Activated naive CD4-positive, alpha-beta T cell treated with anti-CD3 and anti-CD28 coated beads, Interleukin-2, amount 10 ng/mL, durations not matched to agents 7 days and 5 days (primary cell): ENCODE data around the gene CTIF.

Source experiments
- CTCF ChIA-PET: fragments of 350-600 bp; sonication (Branson Sonifier 250); formaldehyde crosslinking; loops from one replicate; lab custom pipeline; 2021; ENCODE audit warnings: antibody characterized with exemption; lab: Charles Lee
- DNase-seq: peaks from one replicate; pipeline ENCODE4 v3.0.0-alpha.2; 2020
- H3K27ac Mint-ChIP-seq: one replicate; pipeline ENCODE4 v1.8.0; 2021; ENCODE audit warnings: mild to moderate bottlenecking, moderate library complexity, mixed read lengths
- H3K27me3 Mint-ChIP-seq: one replicate; pipeline ENCODE4 v1.8.0; 2021; ENCODE audit warnings: mild to moderate bottlenecking, mixed read lengths
- H3K36me3 Mint-ChIP-seq: one replicate; pipeline ENCODE4 v1.8.0; 2021; ENCODE audit warnings: mixed read lengths
- H3K4me1 Mint-ChIP-seq: one replicate; pipeline ENCODE4 v1.8.0; 2021; ENCODE audit warnings: mixed read lengths
- H3K4me3 Mint-ChIP-seq: one replicate; pipeline ENCODE4 v1.8.0; 2021; ENCODE audit warnings: mild to moderate bottlenecking, moderate library complexity, mixed read lengths
- H3K9me3 Mint-ChIP-seq: one replicate; pipeline ENCODE4 v1.8.0; 2021; ENCODE audit warnings: mixed read lengths

Gene CTIF

DNA sequence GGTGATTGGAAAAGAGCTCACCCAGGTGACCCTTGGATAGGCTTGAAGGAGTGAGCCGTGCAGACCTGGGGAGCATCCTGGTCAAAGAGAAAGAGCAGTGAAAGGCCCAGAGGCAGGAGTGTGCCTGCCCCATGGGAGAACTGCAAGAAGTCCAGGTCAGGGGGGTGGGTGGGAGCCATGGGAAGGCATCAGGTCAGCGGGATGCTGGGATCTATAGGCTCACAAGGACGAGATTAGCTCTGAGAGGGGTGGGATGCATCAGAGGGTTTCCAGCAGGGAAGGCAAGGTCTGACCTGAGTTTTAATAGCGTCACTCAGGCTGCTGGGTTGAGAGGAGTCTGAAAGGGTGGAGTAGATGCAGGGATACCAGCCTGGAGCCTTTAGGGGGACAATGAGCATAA lies 253.3 kb downstream of the CTIF start:
- Mint-ChIP-seq H3K27ac (no peak overlapping the region), H3K4me3 (no peak overlapping the region), H3K4me1 (peaks cover 9% of the 10 kb centered on the region), H3K27me3 (peaks cover 50% of the 10 kb centered on the region), H3K9me3 (peaks cover 5% of the 10 kb centered on the region), H3K36me3 (peaks cover 1% of the 10 kb centered on the region)
- no peak for DNase-seq
- CTCF ChIA-PET: interaction anchor here (1.2 kb wide), 1 partner anchor 15 kb away, joined by 3 read pairs; no protein-coding TSS in a partner anchor

DNA sequence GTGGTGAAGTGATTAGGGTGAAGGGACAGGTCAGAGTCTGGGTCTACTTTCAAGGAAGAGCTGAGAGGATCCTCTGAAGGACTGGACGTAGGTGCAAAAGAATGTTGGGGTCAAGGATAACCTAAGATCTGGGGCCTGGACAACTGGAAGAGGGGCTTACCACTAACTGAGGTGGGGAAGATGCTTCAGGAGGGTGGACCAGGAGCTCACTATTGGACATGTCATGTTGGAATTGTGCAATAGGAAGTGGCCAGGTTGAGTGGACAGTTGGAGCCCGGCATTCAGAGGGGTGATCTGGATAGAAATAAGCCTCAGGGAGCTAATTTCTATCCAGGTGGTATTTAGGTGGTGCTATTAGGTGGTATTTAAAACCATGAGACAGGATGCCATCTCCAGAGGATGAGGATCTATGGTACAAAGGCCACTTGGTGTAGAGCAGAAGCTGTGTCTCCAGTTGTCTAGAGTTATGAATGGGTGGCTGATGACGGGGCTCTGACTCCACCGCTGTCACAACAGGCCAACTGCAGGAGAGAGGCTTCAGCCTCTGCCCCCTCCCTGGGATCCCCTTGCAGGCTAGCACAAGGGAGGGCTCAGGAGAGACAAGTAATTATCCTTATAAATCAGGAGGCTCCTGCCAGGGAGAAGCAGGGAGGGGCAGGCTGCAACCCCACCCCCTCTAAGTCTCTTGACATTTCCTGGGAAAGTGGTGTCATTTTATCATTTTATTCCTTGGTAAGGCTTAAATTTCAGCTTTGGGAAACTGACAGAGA lies 254.0 kb downstream of the CTIF start:
- no peak overlapping the region for H3K27ac Mint-ChIP-seq

DNA sequence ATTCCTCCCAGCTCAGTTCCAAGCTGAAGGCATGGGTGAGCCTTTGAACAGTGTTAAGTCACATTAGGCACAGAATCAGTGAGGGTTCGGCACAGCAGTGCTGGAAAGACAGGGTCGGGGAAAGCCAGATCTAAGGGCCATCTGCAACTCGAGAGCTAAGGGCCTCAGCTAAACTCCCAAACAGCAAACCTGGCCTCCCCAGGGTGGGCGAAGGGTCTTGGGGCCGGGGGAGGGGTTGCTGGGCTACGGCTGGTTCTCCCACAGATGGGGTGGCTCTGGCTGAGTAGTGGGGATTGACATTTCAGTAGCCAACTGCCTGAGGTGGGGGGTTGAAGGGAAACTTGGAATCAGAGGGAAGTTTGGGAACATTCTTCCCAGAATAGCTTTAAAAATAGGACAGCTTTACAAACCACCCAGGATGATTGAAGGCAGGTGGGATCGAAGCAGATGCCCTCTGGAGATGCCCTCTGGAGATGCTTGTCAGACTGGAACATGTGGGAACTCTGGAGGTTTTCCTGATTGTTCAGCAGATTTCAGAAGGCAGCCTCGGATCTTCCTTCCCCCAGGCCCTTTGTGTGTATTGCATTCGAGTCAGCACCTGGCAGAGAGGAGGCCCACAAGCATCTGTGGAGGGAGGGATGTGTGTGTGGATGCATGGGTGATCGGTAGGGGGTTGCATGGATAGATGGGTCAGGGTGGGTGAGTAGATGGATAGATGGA lies 255.6 kb downstream of the CTIF start:
- peaks cover 1% of the 10 kb centered on the region for H3K36me3 Mint-ChIP-seq

More for the DNA sequence above, 254.0 kb downstream of the CTIF start:
- Mint-ChIP-seq H3K27me3 (peaks cover 56% of the 10 kb centered on the region), H3K4me1 (peaks cover 9% of the 10 kb centered on the region), H3K36me3 (peaks cover 1% of the 10 kb centered on the region), H3K4me3 (no peak overlapping the region), H3K9me3 (peaks cover 5% of the 10 kb centered on the region)
- CTCF ChIA-PET: interaction anchor here (1.1 to 1.2 kb wide), 2 partner anchors 10 to 16 kb away, joined by 3 read pairs; no protein-coding TSS in a partner anchor
- DNase-seq: no peak

DNA sequence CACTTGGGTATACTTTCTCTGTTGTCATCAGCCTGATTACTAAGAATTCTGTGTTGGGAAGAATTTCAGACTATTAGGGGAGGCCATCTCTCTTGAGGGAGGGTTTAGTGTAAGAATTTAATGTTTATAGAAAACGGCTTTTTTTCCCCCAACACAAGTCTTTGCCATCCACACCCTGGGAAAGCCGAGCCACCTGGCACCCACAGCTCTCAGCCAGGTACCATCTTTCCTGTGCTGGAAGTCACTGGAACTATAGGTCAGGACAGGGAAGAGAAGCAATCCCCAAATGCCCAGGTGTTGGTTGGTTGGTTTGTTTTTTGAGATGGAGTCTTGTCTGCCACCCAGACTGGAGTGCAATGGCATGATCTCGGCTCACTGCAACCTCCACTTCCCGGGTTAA lies 256.9 kb downstream of the CTIF start:
- H3K27me3 Mint-ChIP-seq: peaks cover 56% of the 10 kb centered on the region
- peaks cover 4% of the 10 kb centered on the region for H3K9me3 Mint-ChIP-seq
- H3K4me3 Mint-ChIP-seq: no peak overlapping the region
- peaks cover 1% of the 10 kb centered on the region for H3K36me3 Mint-ChIP-seq
- H3K27ac Mint-ChIP-seq: no peak overlapping the region
- peaks cover 9% of the 10 kb centered on the region for H3K4me1 Mint-ChIP-seq
- CTCF ChIA-PET: no interaction called here
- DNase-seq: no peak

More for the DNA sequence above, 255.6 kb downstream of the CTIF start:
- Mint-ChIP-seq H3K4me1 (peaks cover 9% of the 10 kb centered on the region), H3K27ac (no peak overlapping the region), H3K27me3 (peaks cover 60% of the 10 kb centered on the region), H3K9me3 (peaks cover 5% of the 10 kb centered on the region), H3K4me3 (no peak overlapping the region)
- CTCF ChIA-PET: interaction anchor here (0.7 kb wide), 1 partner anchor 18 kb away, joined by 3 read pairs; no protein-coding TSS in a partner anchor
- no peak for DNase-seq

DNA sequence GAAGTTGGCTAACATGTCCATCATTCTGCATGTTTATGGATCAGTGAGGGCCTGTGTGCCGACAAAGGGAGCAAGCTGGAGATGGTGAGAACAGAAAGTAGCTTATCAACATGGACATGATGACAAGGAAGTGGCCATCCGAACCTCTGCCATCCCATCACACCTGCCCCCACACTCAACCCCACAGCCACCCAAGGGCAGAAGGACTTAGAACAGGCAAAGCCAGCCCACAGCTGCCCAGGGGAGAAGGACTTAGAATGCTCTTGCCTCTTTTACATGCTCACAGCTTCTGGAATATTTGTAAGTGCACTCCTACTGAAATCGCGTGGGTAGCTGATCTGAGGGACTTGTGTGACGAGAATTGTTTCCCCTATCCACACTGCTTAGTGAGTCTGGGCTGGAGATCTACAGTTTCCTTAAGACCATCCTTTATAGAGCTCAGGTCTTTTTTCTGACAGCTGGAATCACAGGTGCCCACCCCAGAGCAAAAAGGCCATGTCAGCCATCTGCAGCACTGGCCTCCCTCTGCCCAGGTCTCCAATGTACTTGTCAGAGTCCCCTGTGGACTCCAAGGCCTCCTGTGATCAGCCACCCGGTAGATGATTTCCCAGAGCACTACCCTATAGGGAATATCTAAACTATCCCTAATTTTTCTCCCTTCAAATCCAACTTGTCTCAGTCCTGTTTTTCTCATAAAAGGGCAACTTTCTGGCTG lies 257.8 kb downstream of the CTIF start:
- CTCF ChIA-PET: no interaction called here
- Mint-ChIP-seq H3K27ac (no peak overlapping the region), H3K4me3 (no peak overlapping the region), H3K4me1 (peaks cover 2% of the 10 kb centered on the region), H3K36me3 (peaks cover 1% of the 10 kb centered on the region), H3K27me3 (peaks cover 53% of the 10 kb centered on the region), H3K9me3 (peaks cover 3% of the 10 kb centered on the region)
- peak; percentile 5 for DNase-seq

DNA sequence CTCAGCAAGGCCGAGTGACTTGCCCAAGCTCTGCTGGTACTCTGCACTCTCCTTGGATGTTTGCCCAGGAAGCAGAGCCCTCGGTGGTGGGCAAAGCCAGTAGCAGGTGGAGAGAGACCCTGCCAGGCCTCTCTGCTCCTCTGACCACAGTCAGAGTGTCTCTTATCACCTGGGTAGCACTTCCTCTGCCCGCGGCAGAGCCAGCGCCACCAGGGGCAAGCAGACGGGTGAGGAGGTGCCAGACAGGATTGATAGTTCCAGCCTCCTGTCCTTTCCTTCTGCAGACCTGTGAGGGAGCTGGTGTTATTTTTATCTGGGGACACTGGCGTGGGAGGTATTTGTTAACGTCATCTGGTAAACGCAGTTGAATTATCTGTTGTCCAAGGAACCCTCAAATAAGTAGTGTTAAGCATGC lies 259.0 kb downstream of the CTIF start:
- H3K9me3 Mint-ChIP-seq: no peaks in the 10 kb centered on the region
- CTCF ChIA-PET: no interaction called here
- H3K36me3 Mint-ChIP-seq: peaks cover 1% of the 10 kb centered on the region
- H3K27me3 Mint-ChIP-seq: peaks cover 49% of the 10 kb centered on the region
- no peak overlapping the region for H3K4me3 Mint-ChIP-seq
- H3K4me1 Mint-ChIP-seq: peaks cover 5% of the 10 kb centered on the region
- peak; percentile 10 for DNase-seq
- no peak overlapping the region for H3K27ac Mint-ChIP-seq

DNA sequence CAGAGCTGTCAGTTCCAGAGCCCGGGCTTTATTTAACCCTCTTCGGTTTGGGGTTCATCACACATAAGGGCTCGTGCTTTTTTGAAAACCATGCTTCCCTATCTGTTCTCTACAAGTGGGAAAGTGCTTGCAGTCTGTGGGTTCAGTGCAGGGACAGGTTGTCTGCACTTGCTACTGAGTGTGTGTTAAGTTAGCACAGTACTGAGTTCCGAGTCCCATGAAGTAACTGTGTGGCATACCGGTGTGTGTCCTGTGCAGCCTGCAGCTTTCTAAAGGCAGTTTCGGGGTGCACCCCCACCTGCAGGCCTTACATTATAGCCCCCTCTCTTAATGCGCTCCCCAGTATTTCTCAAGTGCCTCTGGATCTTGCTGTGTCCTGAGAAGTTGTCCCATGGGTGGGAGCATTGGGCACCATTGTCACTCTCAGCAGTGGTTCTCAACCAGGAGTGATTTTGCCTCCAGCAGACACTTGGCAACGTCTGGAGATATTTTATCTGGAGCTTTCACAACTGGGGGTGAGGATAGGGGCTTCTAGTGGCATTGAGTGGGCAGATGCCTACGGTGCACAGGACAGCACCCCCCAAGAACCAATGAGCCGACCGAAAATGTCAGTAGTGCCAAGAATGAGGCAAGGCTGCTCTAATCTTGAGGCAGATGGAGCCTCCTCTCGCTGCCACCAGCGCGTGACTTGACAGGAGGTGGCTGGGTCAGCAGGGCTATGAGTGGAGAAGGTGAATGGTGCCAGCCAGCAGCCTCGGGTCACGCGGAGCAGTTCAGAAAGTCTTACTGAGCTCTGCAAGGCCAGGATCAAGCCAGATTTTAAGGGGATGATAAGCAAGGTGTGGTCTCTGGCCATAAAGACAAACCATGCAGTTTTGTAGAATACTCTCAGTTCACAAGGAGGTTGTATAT lies 259.8 kb downstream of the CTIF start:
- Mint-ChIP-seq H3K4me1 (peaks cover 6% of the 10 kb centered on the region), H3K27ac (no peak overlapping the region), H3K27me3 (peaks cover 42% of the 10 kb centered on the region), H3K4me3 (no peak overlapping the region), H3K36me3 (peaks cover 1% of the 10 kb centered on the region), H3K9me3 (no peaks in the 10 kb centered on the region)
- CTCF ChIA-PET: no interaction called here
- peak; percentile 17 for DNase-seq

DNA sequence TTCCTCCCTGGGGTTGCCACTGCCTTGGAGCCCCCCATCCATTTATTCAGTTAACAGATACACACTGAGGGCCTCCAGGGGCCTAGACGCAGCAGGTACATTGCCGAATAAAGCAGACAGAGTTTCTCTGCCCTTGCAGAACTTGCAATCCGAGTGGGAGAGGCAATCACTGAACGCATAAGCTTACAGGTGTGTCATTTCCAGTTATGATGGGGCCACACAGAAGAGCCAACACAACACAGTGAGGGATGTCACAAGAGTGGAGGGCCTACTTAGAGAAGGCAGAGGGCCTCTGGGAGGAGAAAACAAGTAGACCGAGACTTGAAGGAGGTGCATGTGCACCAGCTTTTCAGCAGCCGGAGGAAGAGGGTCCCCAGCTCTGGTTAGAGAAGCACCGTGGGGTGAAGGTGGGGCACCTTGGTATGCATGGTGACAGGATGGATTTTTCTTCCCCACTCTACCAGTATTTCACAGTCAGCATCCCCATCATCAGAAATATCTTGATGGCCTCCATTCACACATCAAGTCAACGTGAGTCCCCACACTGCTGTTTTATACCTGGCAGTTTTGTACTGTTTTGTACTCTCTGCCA lies 261.0 kb downstream of the CTIF start:
- no peak overlapping the region for H3K27ac Mint-ChIP-seq
- H3K9me3 Mint-ChIP-seq: no peaks in the 10 kb centered on the region
- peak; percentile 4 for DNase-seq
- H3K4me3 Mint-ChIP-seq: no peak overlapping the region
- H3K27me3 Mint-ChIP-seq: peaks cover 30% of the 10 kb centered on the region
- H3K4me1 Mint-ChIP-seq: peaks cover 14% of the 10 kb centered on the region
- H3K36me3 Mint-ChIP-seq: no peaks in the 10 kb centered on the region
- CTCF ChIA-PET: no interaction called here

DNA sequence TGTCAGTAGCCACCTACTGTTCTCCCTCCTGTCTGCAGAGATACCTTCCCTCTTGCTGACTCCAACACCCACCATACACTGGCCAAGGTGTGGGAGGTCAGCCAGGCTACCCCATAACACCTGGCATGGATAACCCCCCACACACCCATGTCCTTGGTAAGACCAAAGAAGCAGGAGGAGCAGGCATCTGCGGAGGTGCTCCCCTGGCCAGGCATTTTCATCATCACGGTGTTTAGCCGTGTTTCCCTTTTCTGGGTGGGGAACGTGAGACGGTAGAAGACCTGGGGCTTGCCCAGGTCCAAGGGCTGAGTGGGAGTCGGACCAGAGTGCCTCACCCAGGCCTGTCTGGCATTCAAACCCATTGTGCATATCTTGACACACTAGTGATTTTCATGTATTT lies 261.6 kb downstream of the CTIF start:
- DNase-seq: no peak
- no peak overlapping the region for H3K4me3 Mint-ChIP-seq
- H3K4me1 Mint-ChIP-seq: peaks cover 21% of the 10 kb centered on the region
- no peaks in the 10 kb centered on the region for H3K36me3 Mint-ChIP-seq
- CTCF ChIA-PET: interaction anchor here (1.4 kb wide), 1 partner anchor 22 kb away, joined by 5 read pairs; no protein-coding TSS in a partner anchor
- no peak overlapping the region for H3K27ac Mint-ChIP-seq
- no peaks in the 10 kb centered on the region for H3K9me3 Mint-ChIP-seq
- peaks cover 24% of the 10 kb centered on the region for H3K27me3 Mint-ChIP-seq

DNA sequence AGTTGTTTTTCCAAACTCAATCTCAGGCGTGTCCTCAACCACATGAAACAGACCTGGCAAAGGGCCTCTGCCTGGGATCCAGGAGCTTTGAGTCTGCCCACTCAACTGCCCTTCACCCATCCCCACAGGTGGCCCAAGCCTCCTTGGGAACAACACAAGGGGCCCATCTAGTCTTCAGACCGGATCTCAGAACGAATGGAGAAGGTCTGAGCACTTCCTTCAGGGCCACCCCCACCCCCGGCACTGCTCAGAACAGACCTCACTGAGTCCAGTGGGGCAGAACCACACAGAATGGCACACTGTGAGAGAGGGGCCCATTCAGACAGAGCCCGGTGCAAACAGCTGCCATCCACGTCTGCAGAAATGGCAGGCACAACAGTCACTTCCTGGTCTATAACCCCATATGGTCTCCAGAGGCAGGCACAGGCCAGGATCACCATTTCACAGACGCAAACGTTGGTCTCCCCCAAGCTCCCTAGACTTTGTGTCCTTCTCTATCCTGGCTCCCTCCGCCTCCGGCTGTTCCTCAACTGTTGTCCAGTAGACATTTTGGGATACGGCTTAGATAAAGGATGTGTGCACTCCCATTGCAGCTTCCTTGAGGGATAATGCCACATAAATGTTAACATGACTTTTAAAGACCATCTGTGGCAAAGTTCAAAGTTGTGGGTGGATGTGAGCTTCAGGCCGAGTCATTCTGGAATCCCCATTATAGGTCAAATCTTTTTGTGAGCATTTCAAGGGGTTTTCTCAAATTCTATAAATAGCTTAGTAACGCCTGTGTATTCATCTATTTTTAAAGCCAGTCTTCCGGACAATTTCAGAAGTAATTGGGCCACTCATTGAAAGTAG lies 262.3 kb downstream of the CTIF start:
- H3K4me3 Mint-ChIP-seq: no peak overlapping the region
- no peaks in the 10 kb centered on the region for H3K36me3 Mint-ChIP-seq
- peaks cover 27% of the 10 kb centered on the region for H3K4me1 Mint-ChIP-seq
- no peaks in the 10 kb centered on the region for H3K9me3 Mint-ChIP-seq
- CTCF ChIA-PET: interaction anchor here (0.8 to 1.4 kb wide), 2 partner anchors 22 to 24 kb away, joined by 3 to 5 read pairs; no protein-coding TSS in a partner anchor
- H3K27me3 Mint-ChIP-seq: peaks cover 21% of the 10 kb centered on the region
- no peak overlapping the region for H3K27ac Mint-ChIP-seq
- DNase-seq: peak; percentile 18

DNA sequence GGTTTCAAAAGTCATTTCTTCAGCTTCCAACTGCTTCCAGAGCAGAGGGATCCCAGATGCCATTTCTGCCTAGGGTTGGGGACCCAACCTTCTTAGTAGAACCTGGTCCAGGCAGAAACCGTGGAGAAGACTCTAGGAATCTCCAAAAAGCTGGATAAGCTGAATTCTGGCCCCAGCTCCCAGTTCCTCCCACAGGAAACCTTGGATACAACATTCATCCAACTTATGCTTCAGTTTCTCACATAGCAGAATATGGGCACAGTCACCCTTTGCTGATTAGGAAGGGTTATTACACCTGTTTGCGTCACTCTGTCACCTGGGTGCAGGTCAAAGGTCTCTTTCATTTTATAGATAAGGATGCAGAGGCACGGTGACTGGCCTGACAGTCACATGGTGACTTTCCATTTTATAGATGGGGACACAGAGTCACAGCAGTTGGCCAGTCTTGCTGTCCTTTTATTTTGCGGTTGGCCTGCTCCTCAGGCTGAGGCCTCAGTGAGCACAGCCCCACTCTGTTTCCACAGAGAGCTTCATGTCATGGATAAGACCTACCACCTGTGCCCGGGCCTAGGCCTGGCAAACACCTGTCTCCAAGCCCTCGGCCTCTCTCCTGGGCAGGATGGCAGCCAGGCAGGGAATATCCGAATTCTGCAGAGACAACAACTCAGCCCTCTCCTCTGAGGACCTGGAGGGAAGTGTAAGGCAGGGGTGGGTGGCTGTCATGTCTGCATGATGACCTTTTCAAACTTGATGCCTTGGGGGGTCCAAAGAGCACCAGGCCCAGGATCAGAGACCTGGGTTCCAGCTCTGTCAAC lies 263.1 kb downstream of the CTIF start:
- Mint-ChIP-seq H3K9me3 (no peaks in the 10 kb centered on the region), H3K27me3 (peaks cover 13% of the 10 kb centered on the region), H3K4me3 (no peak overlapping the region), H3K4me1 (peaks cover 36% of the 10 kb centered on the region), H3K36me3 (no peaks in the 10 kb centered on the region), H3K27ac (no peak overlapping the region)
- DNase-seq: peak; percentile 11
- CTCF ChIA-PET: interaction anchor here (0.8 to 1.4 kb wide), 2 partner anchors 23 to 25 kb away, joined by 3 to 5 read pairs; no protein-coding TSS in a partner anchor
